VCaP (cell line): Measurements from ENCODE around the gene RFC1.

Experiments
- H3K27ac ChIP-seq: fragments of 450-650 bp; 2 replicates; pipeline ENCODE4 v1.5.1; 2017
- CTCF ChIP-seq: fragments of 450-650 bp; conservative IDR thresholded peaks from 2 replicates; pipeline ENCODE4 v1.5.1; 2017; ENCODE audit warnings: mild to moderate bottlenecking, moderate library complexity

RFC1 gene

GRCh38 chr4:39255266-39255665 lies 110.9 kb downstream of the RFC1 start:
- no peak overlapping the region for H3K27ac ChIP-seq
- no peak for TF ChIP-seq CTCF

- TF ChIP-seq CTCF: no peak
- no peak overlapping the region for H3K27ac ChIP-seq
Measured at GRCh38 chr4:39243462-39243861, 122.7 kb downstream of the RFC1 start.
